Fibroblast of villous mesenchyme (primary cell): Measurements from ENCODE around the gene ZNF319. TPM values are rescaled to one million over a fixed set of nuclear protein-coding genes. Genes with fewer than 3 reads are reported as not detected.

ENCODE experiments used
- DNase-seq: peaks from one replicate; pipeline ENCODE4 v3.0.0-alpha.2; 2010; ENCODE audit warnings: low read depth
- H3K4me3 ChIP-seq: 2 replicates; pipeline ENCODE4 v1.5.1; 2011; ENCODE audit warnings: low read depth, mild to moderate bottlenecking, low read length
- total RNA-seq: library from RNA; depleted of rRNA; stranded (reverse); fragments of >200 nt; gene quantifications from 2 replicates; pipeline ENCODE4 v1.2.3, GENCODE V29; 2012
- TF ChIP-seq, protein P1 (sequence below): IDR thresholded peaks from 2 replicates; pipeline ENCODE4 v1.5.1; 2012; ENCODE audit warnings: low read depth, mild to moderate bottlenecking, low read length; ENCODE audit not compliant: insufficient read depth

Gene ZNF319
- total RNA-seq, 1 donor = 6.0 TPM

DNA sequence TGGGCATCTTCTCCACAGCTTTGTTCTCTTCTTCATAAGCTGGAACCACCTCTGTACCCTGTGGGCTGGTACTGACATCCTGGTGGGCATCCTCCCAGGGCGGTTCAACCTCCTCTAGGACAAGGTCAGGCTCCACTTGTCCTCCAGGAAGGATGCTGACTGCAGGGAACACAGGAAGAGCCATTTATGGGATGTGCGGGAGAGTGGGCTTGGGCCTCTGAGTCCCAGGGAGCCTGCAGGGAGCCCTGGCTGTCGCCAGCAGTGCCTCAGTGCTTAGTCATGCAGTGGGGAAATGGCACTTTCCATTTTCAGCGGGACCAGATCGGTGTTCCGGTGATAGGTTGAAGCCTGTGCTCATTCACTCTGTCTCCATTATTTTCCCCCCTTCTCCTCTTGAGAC, 50.1 kb downstream of the ZNF319 start:
- TF ChIP-seq, protein P1, sequence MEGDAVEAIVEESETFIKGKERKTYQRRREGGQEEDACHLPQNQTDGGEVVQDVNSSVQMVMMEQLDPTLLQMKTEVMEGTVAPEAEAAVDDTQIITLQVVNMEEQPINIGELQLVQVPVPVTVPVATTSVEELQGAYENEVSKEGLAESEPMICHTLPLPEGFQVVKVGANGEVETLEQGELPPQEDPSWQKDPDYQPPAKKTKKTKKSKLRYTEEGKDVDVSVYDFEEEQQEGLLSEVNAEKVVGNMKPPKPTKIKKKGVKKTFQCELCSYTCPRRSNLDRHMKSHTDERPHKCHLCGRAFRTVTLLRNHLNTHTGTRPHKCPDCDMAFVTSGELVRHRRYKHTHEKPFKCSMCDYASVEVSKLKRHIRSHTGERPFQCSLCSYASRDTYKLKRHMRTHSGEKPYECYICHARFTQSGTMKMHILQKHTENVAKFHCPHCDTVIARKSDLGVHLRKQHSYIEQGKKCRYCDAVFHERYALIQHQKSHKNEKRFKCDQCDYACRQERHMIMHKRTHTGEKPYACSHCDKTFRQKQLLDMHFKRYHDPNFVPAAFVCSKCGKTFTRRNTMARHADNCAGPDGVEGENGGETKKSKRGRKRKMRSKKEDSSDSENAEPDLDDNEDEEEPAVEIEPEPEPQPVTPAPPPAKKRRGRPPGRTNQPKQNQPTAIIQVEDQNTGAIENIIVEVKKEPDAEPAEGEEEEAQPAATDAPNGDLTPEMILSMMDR = no peak
- DNase-seq = no peak
- no peak overlapping the region for H3K4me3 ChIP-seq

DNA sequence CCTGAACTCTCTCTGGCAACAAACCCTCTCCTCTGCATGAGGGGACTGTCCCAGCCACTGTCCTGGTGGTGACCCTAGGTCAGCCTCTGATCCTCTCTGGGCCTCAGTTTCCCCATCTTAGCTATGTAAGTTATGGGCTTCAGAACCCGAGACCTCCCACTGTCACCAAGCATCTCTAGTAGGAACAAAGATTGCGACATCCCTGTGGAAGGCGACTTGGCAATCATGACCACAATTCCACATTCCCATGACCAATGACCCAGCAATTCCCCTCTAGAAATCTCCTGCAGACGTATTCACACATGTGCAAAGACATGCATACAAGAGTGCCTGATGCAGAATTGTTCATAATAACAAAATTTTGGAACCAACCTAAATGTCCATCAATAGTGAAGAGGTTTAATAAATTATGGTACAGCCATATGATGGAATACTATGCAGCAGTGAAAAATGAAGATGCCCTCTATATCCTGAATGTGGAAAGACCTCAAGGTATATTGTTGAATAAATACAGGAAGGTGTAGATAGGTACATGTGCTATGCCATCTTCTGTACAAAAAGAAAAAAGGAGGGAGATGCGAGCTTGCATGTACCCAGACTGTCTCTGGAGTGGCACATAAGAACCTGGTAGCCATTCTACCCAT, 50.8 kb downstream of the ZNF319 start:
- H3K4me3 ChIP-seq = no peak overlapping the region
- TF ChIP-seq, protein P1 = no peak
- DNase-seq = no peak

DNA sequence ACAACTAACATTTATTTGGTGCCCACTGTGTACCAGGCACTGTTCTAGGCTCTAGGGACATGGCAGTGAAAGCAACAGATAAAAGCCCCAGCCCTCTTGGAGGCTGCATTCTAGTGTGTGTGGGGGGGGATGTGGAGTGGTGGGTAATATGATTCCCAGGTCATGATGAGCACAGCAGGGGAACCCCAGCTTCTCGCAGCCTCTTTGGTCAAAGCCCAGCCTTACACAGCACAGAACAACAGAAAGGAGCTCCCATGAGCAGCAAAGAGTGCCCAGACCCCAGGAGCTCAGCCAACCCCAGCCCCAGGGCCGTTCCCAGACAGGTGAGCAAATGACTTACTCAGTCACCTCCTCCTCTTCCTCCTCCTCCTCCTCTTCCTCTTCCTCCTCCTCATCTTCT, 51.5 kb downstream of the ZNF319 start:
- DNase-seq = no peak
- TF ChIP-seq, protein P1 = no peak
- H3K4me3 ChIP-seq = no peak overlapping the region

DNA sequence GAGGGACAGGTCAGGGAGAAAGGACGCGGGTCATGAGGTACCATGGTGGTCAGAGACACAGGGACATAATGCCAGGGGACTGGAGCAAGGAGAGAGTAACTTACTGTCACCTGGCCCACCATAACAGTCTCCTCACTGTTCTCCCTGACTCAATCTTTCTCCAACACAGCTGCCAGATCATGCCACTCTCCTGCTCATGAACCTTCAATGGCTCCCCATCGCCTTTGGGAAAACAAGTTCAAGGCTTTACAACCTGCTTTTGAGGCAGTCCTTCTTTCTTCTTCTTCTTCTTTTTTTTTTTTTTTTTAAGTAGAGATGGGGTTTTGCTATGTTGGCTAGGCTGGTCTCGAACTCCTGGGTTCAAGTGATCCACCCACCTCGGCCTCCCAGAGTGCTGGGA, 52.4 kb downstream of the ZNF319 start:
- TF ChIP-seq, protein P1 = no peak
- H3K4me3 ChIP-seq = no peak overlapping the region
- DNase-seq = no peak

DNA sequence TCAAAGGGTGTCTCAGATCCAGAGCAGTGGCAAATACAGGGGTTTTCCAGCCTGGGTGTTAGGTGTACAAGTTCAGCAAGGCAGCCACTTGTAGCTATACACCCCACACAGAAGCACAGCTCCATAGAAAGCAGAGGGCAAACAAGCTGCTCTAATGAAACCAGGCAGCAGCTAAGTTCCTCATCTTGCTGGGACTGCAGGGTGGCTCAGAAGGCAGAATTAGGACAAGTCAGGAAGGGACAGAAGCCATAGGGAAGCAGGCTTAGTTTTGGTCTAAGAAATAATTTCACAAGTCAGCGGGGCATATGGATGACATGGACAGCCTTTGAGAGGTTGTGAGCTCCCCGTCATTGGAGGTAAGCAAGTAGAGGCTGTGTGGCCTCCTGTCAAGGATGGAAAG, 53.2 kb downstream of the ZNF319 start:
- no peak for DNase-seq
- H3K4me3 ChIP-seq = no peak overlapping the region
- TF ChIP-seq, protein P1 = no peak

DNA sequence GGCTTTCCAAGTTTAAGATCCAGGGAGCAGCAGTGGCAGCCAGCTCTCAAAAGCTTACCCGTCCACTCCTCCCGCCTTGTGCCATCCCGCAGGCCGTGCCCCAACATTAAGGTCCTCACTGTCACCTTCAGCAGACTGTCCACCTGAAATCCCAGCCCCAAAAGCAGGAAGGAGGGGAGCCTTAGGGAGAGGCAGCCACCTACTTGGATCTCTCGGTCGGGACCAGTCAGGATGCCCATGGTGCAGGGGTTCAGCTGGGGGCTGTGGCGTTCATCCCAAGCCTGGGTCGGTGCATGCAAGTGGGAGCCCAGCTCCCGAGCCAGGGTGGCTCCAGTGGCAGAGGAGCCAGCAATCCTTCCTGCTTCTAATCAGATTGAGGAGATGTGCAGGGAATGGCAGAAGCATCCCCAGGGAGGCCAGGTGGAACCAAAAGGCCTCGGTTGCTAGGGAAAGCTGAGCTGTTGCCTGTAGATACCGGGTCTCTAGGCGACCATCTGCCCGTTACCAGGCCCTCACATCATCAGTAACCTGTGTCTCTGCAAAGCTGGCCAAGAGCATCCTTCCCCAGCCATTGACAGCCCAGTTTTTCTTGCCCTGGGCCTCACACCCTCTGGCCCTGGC, 54.2 kb downstream of the ZNF319 start:
- DNase-seq = no peak
- TF ChIP-seq, protein P1 = no peak
- no peak overlapping the region for H3K4me3 ChIP-seq
